ENCODE measurements around the gene DOK4. TPM values are rescaled to one million over a fixed set of nuclear protein-coding genes. Genes with fewer than 3 reads are reported as not detected.
"Not testable (repeated sequence)": the region's sequence is repeated elsewhere in the genome, so short reads cannot be mapped to it uniquely, and the experiment has no call there.

The DOK4 gene
- total RNA-seq, 4 donors from 2014 or later = 57.9 to 312 (median 143) TPM

DNA sequence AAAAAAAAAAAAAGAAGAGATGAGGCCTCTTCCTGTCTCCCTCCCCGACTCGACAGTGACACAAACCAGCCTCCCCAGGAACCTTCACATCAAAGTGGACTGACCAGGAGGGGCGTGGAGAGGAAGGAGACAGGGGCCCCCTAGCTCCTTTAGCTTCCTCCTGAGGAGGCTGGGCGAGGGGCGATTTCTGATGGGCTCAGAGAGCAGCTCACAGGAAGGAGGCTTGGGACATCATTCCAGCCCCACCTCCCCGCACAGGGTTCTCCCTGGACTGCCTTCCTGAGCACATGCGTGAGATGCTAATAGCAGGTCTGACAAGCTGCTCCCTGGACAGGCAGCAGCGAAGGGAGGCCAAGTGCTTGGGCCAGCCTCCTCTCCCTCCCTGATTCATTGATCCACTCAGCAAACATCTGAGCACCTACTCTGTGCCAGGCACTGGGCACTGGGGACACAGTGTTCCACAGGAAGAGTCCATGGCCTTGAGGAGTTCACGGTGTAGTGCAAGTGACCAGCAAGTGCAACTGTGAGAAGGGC lies 14.4 kb upstream of the DOK4 start:
- no peak overlapping the region for H3K4me3 ChIP-seq
- no peaks in the 10 kb centered on the region for H3K4me1 ChIP-seq
- no peaks in the 10 kb centered on the region for H3K9me3 ChIP-seq
- DNase-seq = no peak
- H3K36me3 ChIP-seq = no peaks in the 10 kb centered on the region
- intact Hi-C loops (cut with DNase I; ENCODE audit: low total_unique reads) (no loop called here), in situ Hi-C loops (cut with MboI; ENCODE audit: low pct_ligation_motif_present in 1 of 4, low pct_unique_long_range_greater_than_20kb in 1 of 4, low sequenced_read_pairs in 3 of 4) (no loop called here)
- H3K27ac ChIP-seq = no peak overlapping the region
- TF ChIP-seq POLR2A (IDR thresholded peaks at IDR 0.05) (no peak), EP300 (IDR thresholded peaks at IDR 0.05; ENCODE audit: low read depth) (no peak), POLR2AphosphoS5 (IDR thresholded peaks at IDR 0.05) (no peak)
- TF ChIP-seq, protein P1, sequence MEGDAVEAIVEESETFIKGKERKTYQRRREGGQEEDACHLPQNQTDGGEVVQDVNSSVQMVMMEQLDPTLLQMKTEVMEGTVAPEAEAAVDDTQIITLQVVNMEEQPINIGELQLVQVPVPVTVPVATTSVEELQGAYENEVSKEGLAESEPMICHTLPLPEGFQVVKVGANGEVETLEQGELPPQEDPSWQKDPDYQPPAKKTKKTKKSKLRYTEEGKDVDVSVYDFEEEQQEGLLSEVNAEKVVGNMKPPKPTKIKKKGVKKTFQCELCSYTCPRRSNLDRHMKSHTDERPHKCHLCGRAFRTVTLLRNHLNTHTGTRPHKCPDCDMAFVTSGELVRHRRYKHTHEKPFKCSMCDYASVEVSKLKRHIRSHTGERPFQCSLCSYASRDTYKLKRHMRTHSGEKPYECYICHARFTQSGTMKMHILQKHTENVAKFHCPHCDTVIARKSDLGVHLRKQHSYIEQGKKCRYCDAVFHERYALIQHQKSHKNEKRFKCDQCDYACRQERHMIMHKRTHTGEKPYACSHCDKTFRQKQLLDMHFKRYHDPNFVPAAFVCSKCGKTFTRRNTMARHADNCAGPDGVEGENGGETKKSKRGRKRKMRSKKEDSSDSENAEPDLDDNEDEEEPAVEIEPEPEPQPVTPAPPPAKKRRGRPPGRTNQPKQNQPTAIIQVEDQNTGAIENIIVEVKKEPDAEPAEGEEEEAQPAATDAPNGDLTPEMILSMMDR (IDR thresholded peaks at IDR 0.05) = no peak
- WGBS, 2 donors (ENCODE audit: low coverage in 1 of 2) = 67% methylated on average over 9 of the region's 9 CpGs; no CpG with 5 or more reads in 1 of the 2 donors
- no peaks in the 10 kb centered on the region for H3K27me3 ChIP-seq

DNA sequence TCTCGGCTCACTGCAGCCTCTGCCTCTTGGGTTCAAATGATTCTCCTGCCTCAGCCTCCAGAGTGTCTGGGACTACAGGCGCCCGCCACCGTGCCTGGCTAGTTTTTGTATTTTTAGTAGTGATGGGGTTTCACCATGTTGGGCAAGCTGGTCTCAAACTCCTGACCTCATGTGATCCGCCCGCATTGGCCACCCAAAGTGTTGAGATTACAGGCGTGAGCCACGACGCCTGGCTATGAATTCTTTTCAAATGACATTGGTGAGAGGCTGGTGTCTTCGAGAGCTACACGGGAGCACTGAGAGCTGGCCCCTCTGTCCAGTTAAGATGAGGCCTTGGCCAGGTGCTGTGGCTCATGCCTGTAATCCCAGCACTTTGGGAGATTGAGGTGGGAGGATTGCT lies 13.6 kb upstream of the DOK4 start:
- intact Hi-C loops (cut with DNase I; ENCODE audit: low total_unique reads); H3K4me3 ChIP-seq; H3K9me3 ChIP-seq; H3K36me3 ChIP-seq; H3K27ac ChIP-seq; H3K4me1 ChIP-seq; H3K27me3 ChIP-seq; DNase-seq; in situ Hi-C loops (cut with MboI; ENCODE audit: low pct_ligation_motif_present in 1 of 4, low pct_unique_long_range_greater_than_20kb in 1 of 4, low sequenced_read_pairs in 3 of 4): not testable (repeated sequence)
- WGBS, 2 donors (ENCODE audit: low coverage in 1 of 2) = 93% methylated on average over 11 of the region's 11 CpGs; no CpG with 5 or more reads in 1 of the 2 donors

DNA sequence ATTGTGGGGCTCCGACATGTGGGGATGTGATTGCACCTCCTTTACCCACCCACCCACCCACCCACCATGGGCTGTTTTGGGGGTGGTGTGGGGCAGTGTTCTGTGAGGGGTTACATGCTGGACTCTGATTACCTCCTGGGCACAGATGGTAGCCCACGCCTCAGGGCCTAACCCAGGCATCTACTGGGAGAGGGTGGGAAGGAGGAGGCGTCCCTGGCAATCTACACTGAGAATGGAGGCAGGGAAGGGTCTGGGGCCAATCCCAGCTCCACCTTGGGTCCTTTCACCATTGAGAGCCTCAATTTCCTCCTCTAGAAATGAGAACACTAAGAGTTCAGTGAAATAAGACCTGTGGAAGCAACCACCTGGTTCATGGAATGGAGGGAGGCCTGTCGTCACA lies 11.7 kb upstream of the DOK4 start:
- H3K4me1 ChIP-seq = no peaks in the 10 kb centered on the region
- no peaks in the 10 kb centered on the region for H3K27me3 ChIP-seq
- in situ Hi-C loops (cut with MboI; ENCODE audit: low pct_ligation_motif_present in 1 of 4, low pct_unique_long_range_greater_than_20kb in 1 of 4, low sequenced_read_pairs in 3 of 4) = no loop called here
- no peak overlapping the region for H3K4me3 ChIP-seq
- H3K27ac ChIP-seq = no peak overlapping the region
- TF ChIP-seq, protein P1 (IDR thresholded peaks at IDR 0.05) = no peak
- TF ChIP-seq POLR2AphosphoS5 (IDR thresholded peaks at IDR 0.05) (no peak), EP300 (IDR thresholded peaks at IDR 0.05; ENCODE audit: low read depth) (no peak), POLR2A (IDR thresholded peaks at IDR 0.05) (no peak)
- H3K9me3 ChIP-seq = no peaks in the 10 kb centered on the region
- WGBS, 2 donors (ENCODE audit: low coverage in 1 of 2) = 87% methylated on average over 3 of the region's 4 CpGs; no CpG with 5 or more reads in 1 of the 2 donors
- H3K36me3 ChIP-seq = no peaks in the 10 kb centered on the region
- DNase-seq = no peak
- intact Hi-C loops (cut with DNase I; ENCODE audit: low total_unique reads) = no loop called here

DNA sequence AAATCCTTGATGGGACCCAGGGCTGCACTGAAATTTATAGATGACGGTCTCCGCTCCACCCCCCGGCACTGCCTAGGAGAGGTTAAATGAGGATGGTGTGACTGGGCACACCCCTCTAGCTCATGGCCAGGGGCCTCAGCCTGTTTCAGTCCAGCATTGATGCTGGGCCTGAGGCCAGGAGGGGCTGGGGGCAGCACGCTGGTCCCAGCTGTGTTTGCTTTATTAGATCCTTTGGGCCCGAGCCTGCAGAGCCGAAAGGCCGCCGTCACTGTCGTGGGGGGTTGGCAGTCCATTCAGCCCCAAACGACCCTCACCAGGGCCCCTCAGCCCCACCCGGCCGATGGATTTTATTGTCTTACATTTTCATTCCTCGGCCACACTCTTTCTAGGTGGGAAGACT lies 10.8 kb upstream of the DOK4 start:
- in situ Hi-C loops (cut with MboI; ENCODE audit: low pct_ligation_motif_present in 1 of 4, low pct_unique_long_range_greater_than_20kb in 1 of 4, low sequenced_read_pairs in 3 of 4) (no loop called here), intact Hi-C loops (cut with DNase I; ENCODE audit: low total_unique reads) (no loop called here)
- TF ChIP-seq EP300 (IDR thresholded peaks at IDR 0.05; ENCODE audit: low read depth) (no peak), POLR2AphosphoS5 (IDR thresholded peaks at IDR 0.05) (no peak), POLR2A (IDR thresholded peaks at IDR 0.05) (no peak)
- TF ChIP-seq, protein P1 (IDR thresholded peaks at IDR 0.05) = no peak
- Histone ChIP-seq H3K4me3 (no peak overlapping the region), H3K27ac (no peak overlapping the region), H3K9me3 (no peaks in the 10 kb centered on the region), H3K4me1 (no peaks in the 10 kb centered on the region), H3K36me3 (no peaks in the 10 kb centered on the region), H3K27me3 (no peaks in the 10 kb centered on the region)
- 77% methylated on average over 13 of the region's 13 CpGs; no CpG with 5 or more reads in 1 of the 2 donors for WGBS, 2 donors (ENCODE audit: low coverage in 1 of 2)
- no peak for DNase-seq

DNA sequence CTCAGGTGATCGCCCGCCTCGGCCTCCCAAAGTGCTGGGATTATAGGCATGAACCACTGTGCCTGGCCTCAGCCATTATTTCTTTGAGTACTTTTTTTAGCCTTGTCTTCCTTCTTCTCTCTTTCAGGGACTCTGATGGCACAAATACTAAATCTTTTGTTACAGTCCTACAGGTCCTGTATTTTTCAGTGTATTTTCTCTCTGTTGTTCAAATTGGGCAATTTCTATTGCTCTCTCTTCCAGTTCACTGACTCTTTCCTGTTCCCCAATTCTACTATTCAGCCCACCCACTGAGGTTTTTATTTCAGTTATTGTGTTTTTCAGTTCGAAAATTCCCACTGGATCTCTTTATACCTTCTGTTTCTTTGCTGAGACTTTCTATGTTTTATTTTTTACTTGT lies 7.5 kb upstream of the DOK4 start:
- intact Hi-C loops (cut with DNase I; ENCODE audit: low total_unique reads) (no loop called here), in situ Hi-C loops (cut with MboI; ENCODE audit: low pct_ligation_motif_present in 1 of 4, low pct_unique_long_range_greater_than_20kb in 1 of 4, low sequenced_read_pairs in 3 of 4) (no loop called here)
- Histone ChIP-seq H3K27me3 (no peaks in the 10 kb centered on the region), H3K27ac (no peak overlapping the region), H3K36me3 (no peaks in the 10 kb centered on the region), H3K9me3 (no peaks in the 10 kb centered on the region), H3K4me3 (no peak overlapping the region), H3K4me1 (no peaks in the 10 kb centered on the region)
- DNase-seq = no peak
- TF ChIP-seq, protein P1 (IDR thresholded peaks at IDR 0.05) = no peak
- TF ChIP-seq POLR2A (IDR thresholded peaks at IDR 0.05) (no peak), POLR2AphosphoS5 (IDR thresholded peaks at IDR 0.05) (no peak), EP300 (IDR thresholded peaks at IDR 0.05; ENCODE audit: low read depth) (no peak)
- WGBS, 2 donors (ENCODE audit: low coverage in 1 of 2) = 91% methylated on average over 4 of the region's 4 CpGs; no CpG with 5 or more reads in 1 of the 2 donors

Measured in transverse colon (tissue), 4 donors.